Mononuclear cell (primary cell): ENCODE measurements around the gene RXFP1. TPM values are rescaled to one million over a fixed set of nuclear protein-coding genes. Genes with fewer than 3 reads are reported as not detected.

ENCODE experiments used
- H3K27me3 ChIP-seq: 2 replicates; pipeline ENCODE4 v1.6.0; 2011; ENCODE audit warnings: low read length, control low read depth; ENCODE audit not compliant: insufficient read depth
- H3K4me1 ChIP-seq: 2 replicates; pipeline ENCODE4 v1.5.1; 2011; ENCODE audit warnings: mild to moderate bottlenecking, low read length, control low read depth; ENCODE audit not compliant: insufficient read depth
- H3K4me3 ChIP-seq: 2 replicates; pipeline ENCODE4 v1.5.1; 2011; ENCODE audit warnings: mild to moderate bottlenecking, low read length, moderate library complexity
- H3K9me3 ChIP-seq: 2 replicates; pipeline ENCODE4 v1.5.1; 2011; ENCODE audit warnings: low read depth, mild to moderate bottlenecking, control low read depth, low read length
- total RNA-seq: library from RNA; depleted of rRNA; stranded (reverse); fragments of >200 nt; gene quantifications from one replicate; pipeline ENCODE4 v1.2.3, GENCODE V29; 2012

RXFP1 gene
- total RNA-seq = not detected

- no peak within 1 kb of the TSS for H3K4me3 ChIP-seq
Observed at GRCh38 chr4:158521484-158522088, at the start of gene RXFP1. RXFP1 (plus strand) TSS chr4:158521882; CDS start chr4:158521977, 95 bp downstream.

DNA sequence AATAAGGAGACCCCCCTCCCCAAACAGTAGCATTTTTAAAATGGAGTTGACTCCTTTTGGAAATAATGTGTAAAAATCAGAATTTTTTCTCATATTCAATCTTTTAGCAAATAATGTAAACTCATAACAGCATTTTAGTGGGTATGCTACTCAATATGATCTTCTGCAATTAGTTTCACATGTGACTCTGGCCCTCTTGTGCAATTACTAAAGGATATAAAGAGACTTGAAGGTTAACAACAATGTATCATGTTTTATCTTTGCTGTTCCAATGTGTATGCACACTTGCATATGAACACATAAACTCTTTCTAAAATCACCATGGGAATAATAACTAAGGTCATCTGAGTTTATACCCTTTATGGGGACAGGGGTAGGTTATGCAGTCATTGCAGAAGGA lies 39.9 kb upstream of the RXFP1 start:
- no peaks in the 10 kb centered on the region for H3K27me3 ChIP-seq
- no peak overlapping the region for H3K4me3 ChIP-seq
- no peaks in the 10 kb centered on the region for H3K9me3 ChIP-seq
- no peaks in the 10 kb centered on the region for H3K4me1 ChIP-seq

More at GRCh38 chr4:158521484-158522088, at the start of gene RXFP1:
- no peaks in the 10 kb centered on the region for H3K27me3 ChIP-seq
- H3K4me1 ChIP-seq = no peaks in the 10 kb centered on the region
- no peaks in the 10 kb centered on the region for H3K9me3 ChIP-seq

DNA sequence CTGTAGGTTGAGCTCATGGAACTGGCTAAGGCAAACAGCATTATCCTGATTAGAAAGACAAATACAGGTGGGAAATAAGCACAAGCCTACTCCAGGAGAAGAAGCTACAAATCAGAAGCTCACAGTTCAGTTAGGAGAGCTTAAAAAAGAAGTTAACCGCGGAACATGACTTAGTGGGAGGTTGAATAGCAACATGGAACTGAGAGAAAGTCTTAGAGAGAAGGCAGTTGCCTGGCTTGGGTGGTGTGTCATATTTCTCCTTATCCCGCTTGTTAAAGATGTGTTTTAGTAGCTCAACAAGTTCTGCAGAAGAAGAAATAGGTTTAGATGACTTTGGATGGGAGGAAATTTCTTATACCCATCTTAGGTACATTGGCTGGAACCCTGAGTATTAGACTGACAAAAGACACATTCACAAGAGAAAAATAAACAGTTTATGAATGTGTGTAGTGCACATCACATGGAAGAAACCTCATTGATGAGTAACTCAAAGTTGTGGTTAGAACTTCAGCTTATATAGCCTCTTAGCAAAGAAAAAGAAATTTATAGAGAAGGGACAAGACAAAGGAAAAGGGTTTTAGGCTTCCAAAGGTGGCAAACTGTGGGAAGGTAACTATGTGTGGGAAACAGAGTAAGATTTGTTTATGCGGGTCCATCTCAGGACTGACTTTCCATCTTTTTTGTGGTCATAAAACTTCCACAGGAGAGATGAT lies 37.4 kb upstream of the RXFP1 start:
- Histone ChIP-seq H3K9me3 (no peaks in the 10 kb centered on the region), H3K27me3 (no peaks in the 10 kb centered on the region), H3K4me1 (no peaks in the 10 kb centered on the region), H3K4me3 (no peak overlapping the region)

DNA sequence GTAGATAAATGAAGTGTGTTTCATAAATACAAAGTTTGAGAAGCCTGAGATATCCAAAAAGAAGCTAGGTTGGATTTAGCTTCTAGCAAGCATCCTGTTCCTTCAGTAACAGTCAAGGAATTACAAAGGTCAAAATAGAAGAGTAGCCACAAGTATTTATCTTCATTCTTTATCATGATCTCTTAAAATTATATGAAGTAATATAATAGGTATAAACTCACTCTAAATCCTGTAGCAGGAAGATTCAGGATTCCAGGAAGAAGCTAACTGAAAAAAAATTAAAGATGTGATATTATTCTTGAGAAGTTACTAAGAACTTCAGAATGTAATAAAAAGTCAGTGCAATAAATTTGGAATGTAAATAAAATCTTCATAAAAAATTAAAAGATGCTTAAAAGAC lies 31.1 kb upstream of the RXFP1 start:
- Histone ChIP-seq H3K9me3 (no peaks in the 10 kb centered on the region), H3K27me3 (no peaks in the 10 kb centered on the region), H3K4me3 (no peak overlapping the region), H3K4me1 (no peaks in the 10 kb centered on the region)

DNA sequence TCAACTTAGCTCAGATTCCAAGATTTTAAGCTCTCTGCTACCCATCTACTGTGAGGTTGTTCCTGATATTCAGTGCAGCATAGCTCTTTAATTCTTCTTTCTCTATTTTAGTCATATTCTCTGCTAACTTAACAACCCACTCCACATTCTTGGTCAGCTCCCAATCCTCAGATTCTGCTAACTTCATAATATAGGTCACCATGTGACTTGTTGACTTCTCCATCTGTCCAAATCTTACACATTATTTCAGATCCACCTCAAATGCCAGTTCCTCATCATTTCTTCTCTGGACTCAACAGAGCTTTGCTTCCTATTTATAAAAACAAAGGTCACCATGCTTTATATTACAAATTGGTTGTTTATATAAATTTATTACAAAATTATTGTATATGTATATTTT lies 29.3 kb upstream of the RXFP1 start:
- Histone ChIP-seq H3K4me1 (no peaks in the 10 kb centered on the region), H3K4me3 (no peak overlapping the region), H3K27me3 (no peaks in the 10 kb centered on the region), H3K9me3 (no peaks in the 10 kb centered on the region)

- H3K4me1 ChIP-seq = no peaks in the 10 kb centered on the region
- H3K9me3 ChIP-seq = no peaks in the 10 kb centered on the region
- no peaks in the 10 kb centered on the region for H3K27me3 ChIP-seq
- H3K4me3 ChIP-seq = no peak overlapping the region
Observed at GRCh38 chr4:158496030-158496741, 25.5 kb upstream of the RXFP1 start.

GRCh38 chr4:158500054-158500453 lies 21.6 kb upstream of the RXFP1 start:
- no peaks in the 10 kb centered on the region for H3K27me3 ChIP-seq
- H3K4me3 ChIP-seq = no peak overlapping the region
- H3K4me1 ChIP-seq = no peaks in the 10 kb centered on the region
- no peaks in the 10 kb centered on the region for H3K9me3 ChIP-seq

- no peaks in the 10 kb centered on the region for H3K9me3 ChIP-seq
- H3K4me3 ChIP-seq = no peak overlapping the region
- H3K27me3 ChIP-seq = no peaks in the 10 kb centered on the region
- H3K4me1 ChIP-seq = peaks cover 6% of the 10 kb centered on the region
Observed at GRCh38 chr4:158513256-158513655, 8.4 kb upstream of the RXFP1 start.

- H3K4me1 ChIP-seq = no peaks in the 10 kb centered on the region
- no peaks in the 10 kb centered on the region for H3K9me3 ChIP-seq
- no peak overlapping the region for H3K4me3 ChIP-seq
- H3K27me3 ChIP-seq = no peaks in the 10 kb centered on the region
Observed at GRCh38 chr4:158519226-158519625, 2.5 kb upstream of the RXFP1 start.

- Histone ChIP-seq H3K27me3 (no peaks in the 10 kb centered on the region), H3K4me1 (no peaks in the 10 kb centered on the region), H3K9me3 (no peaks in the 10 kb centered on the region), H3K4me3 (no peak overlapping the region)
Observed at GRCh38 chr4:158523990-158524535, 2.4 kb downstream of the RXFP1 start.

GRCh38 chr4:158527516-158527915 lies 5.8 kb downstream of the RXFP1 start:
- Histone ChIP-seq H3K9me3 (no peaks in the 10 kb centered on the region), H3K4me1 (no peaks in the 10 kb centered on the region), H3K27me3 (no peaks in the 10 kb centered on the region), H3K4me3 (no peak overlapping the region)

DNA sequence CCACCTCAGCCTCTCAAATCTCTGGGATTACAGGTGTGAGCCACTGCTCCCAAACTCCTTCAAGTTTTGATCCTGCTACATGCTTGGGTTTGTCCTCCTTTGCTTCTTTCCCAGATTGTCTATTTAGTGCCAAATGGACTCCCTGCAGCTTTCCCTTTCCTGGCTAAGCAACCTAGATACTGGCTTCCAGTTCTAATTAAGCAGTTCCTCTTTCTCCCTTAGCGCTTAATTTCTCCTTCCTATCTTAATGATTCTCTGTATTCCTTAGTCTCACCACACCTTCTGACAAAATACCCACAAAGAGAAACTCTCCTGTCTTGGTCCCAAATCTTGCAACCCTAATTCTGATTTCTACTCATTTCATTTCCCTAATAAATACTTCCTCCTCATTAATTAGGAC lies 7.8 kb downstream of the RXFP1 start:
- H3K4me3 ChIP-seq = no peak overlapping the region
- H3K27me3 ChIP-seq = no peaks in the 10 kb centered on the region
- no peaks in the 10 kb centered on the region for H3K4me1 ChIP-seq
- H3K9me3 ChIP-seq = no peaks in the 10 kb centered on the region

- no peaks in the 10 kb centered on the region for H3K27me3 ChIP-seq
- no peaks in the 10 kb centered on the region for H3K9me3 ChIP-seq
- no peaks in the 10 kb centered on the region for H3K4me1 ChIP-seq
- H3K4me3 ChIP-seq = no peak overlapping the region
Observed at GRCh38 chr4:158530381-158530780, 8.7 kb downstream of the RXFP1 start.

DNA sequence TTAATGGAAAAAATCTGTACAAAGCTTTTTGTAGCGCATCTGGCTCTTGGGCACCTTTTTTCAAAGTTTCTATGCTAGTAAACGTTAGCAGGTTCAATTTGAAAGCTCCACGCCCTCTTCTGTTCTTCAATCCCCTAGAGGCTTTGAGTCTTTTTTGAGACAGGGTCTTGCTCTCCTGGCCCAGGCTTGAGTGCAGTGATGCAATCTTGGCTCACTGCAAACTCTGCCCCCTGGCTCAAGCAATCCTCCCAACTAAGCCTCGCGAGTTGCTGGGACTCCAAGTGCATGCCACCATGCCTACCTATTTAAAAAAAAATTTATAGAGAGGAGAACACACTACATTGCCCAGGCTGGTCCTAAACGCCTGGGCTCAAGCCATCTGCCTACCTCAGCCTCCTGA lies 9.2 kb downstream of the RXFP1 start:
- H3K27me3 ChIP-seq = no peaks in the 10 kb centered on the region
- no peak overlapping the region for H3K4me3 ChIP-seq
- H3K9me3 ChIP-seq = no peaks in the 10 kb centered on the region
- no peaks in the 10 kb centered on the region for H3K4me1 ChIP-seq

DNA sequence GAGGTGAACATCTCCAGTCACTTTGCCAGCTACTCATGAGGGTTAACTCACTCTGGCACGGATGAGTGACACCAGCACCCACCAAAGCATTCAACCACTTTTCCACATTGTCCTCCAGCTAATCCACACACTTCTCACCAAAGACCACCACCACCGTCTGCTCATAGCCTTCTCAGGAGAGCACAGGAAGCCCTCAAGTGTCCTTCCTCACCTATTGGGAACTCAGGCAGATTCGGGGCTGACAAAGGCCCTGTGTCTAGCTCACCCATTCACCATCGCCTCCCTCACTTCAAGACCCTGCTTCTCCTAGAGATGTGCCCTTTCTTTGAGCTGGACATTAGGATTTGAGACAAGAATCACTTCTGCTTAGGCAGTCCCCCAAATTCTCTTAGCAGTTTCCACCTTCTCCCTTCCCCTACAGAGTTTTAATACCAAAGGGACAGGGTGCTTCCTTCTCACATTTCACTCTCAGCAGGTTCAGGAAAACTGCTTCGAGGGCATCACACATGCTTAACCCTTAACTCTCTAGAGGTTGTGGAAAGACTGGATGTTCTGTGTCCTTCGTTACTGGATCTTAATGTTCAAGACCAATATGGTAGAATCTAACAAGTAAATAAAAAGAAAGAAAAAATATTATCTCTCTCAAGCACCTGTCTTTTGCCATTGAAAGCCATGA lies 11.0 kb downstream of the RXFP1 start:
- Histone ChIP-seq H3K4me3 (no peak overlapping the region), H3K4me1 (no peaks in the 10 kb centered on the region), H3K9me3 (no peaks in the 10 kb centered on the region), H3K27me3 (no peaks in the 10 kb centered on the region)
